SK-N-SH (cell line): ENCODE results near the gene SIGMAR1. TPM values are rescaled to one million over a fixed set of nuclear protein-coding genes. Genes with fewer than 3 reads are reported as not detected.

Experiments
- CTCF ChIA-PET: fragments of 300-600, 350-600 bp; formaldehyde crosslinking; extraction: SDS; loops from one replicate; lab custom pipeline; 2021; lab: Yijun Ruan, JAX
- POLR2A ChIA-PET: fragments of 350-600 bp; sonication (Branson Sonifier 250); formaldehyde crosslinking; extraction: SDS; loops from one replicate; lab custom pipeline; 2020; ENCODE audit warnings: antibody characterized with exemption, inconsistent platforms; lab: Yijun Ruan, JAX
- DNase-seq: peaks from one replicate; pipeline ENCODE4 v3.0.0; 2012
- H2AFZ ChIP-seq: fragments of 200-600 bp; sonication (generic); 2 replicates; pipeline ENCODE4 v1.8.1; 2016; ENCODE audit warnings: antibody characterized with exemption, mild to moderate bottlenecking, low read depth
- H3F3A ChIP-seq: fragments of 200-600 bp; sonication (generic); replicated peaks from 2 replicates; pipeline ENCODE3; 2016; ENCODE audit warnings: antibody characterized with exemption, mild to moderate bottlenecking; ENCODE audit not compliant: insufficient read depth
- H3K27ac ChIP-seq, 2 experiments: fragments of 200-500 bp in 1 of 2; fragments of 200-600 bp in 1 of 2; sonication (Bioruptor generic) in 1 of 2; sonication (generic), shearing (Covaris generic) in 1 of 2; 2 replicates each; pipeline versions ENCODE4 v1.5.1 to v1.6.1; 2014 to 2016; ENCODE audit warnings: low read depth in 2 of 2, inconsistent platforms in 1 of 2, low read length in 1 of 2, mild to moderate bottlenecking in 1 of 2, mixed read lengths in 1 of 2
- H3K27me3 ChIP-seq: fragments of 200-600 bp; sonication (generic), shearing (Covaris generic); 2 replicates; pipeline ENCODE4 v1.6.1; 2016; ENCODE audit warnings: mixed run types; ENCODE audit not compliant: insufficient read depth
- H3K36me3 ChIP-seq, 2 experiments: fragments of 200-500 bp in 1 of 2; fragments of 200-600 bp in 1 of 2; sonication (Bioruptor generic) in 1 of 2; sonication (generic) in 1 of 2; replicated peaks in 1 of 2; 2 replicates each; pipeline versions ENCODE3 to v1.5.1; 2014 to 2016; ENCODE audit warnings: low read length in 1 of 2, mild to moderate bottlenecking in 1 of 2; ENCODE audit not compliant: insufficient read depth in 2 of 2, control insufficient read depth in 1 of 2
- H3K4me1 ChIP-seq, 2 experiments: fragments of 200-500 bp in 1 of 2; fragments of 200-600 bp in 1 of 2; sonication (Bioruptor generic) in 1 of 2; sonication (generic), shearing (Covaris generic) in 1 of 2; 2 replicates each; pipeline versions ENCODE4 v1.5.1 to v1.6.1; 2014 to 2016; ENCODE audit warnings: low read depth in 1 of 2, low read length in 1 of 2, mixed run types in 1 of 2; ENCODE audit not compliant: insufficient read depth in 2 of 2, control insufficient read depth in 1 of 2
- H3K4me2 ChIP-seq: fragments of 200-600 bp; sonication (generic), shearing (Covaris generic); 2 replicates; pipeline ENCODE4 v1.6.1; 2017; ENCODE audit warnings: mixed run types
- H3K4me3 ChIP-seq, 2 experiments: fragments of 200-500 bp in 1 of 2; fragments of 200-600 bp in 1 of 2; sonication (Bioruptor generic) in 1 of 2; sonication (generic), shearing (Covaris generic) in 1 of 2; 2 replicates each; pipeline versions ENCODE4 v1.5.1 to v1.8.1; 2014 to 2016; ENCODE audit warnings: low read depth in 2 of 2, inconsistent platforms in 1 of 2, low read length in 1 of 2, mild to moderate bottlenecking in 1 of 2, mixed read lengths in 1 of 2, moderate library complexity in 1 of 2
- H3K79me2 ChIP-seq: fragments of 200-600 bp; sonication (generic); 2 replicates; pipeline ENCODE4 v1.8.1; 2017; ENCODE audit warnings: mild to moderate bottlenecking; ENCODE audit not compliant: insufficient read depth
- H3K9ac ChIP-seq: fragments of 200-600 bp; sonication (generic); 2 replicates; pipeline ENCODE4 v1.6.1; 2017; ENCODE audit warnings: mixed run types
- H3K9me2 ChIP-seq: fragments of 200-600 bp; sonication (generic); 2 replicates; pipeline ENCODE4 v1.6.1; 2017; ENCODE audit warnings: mixed run types
- H3K9me3 ChIP-seq: fragments of 200-600 bp; sonication (generic); 2 replicates; pipeline ENCODE4 v1.6.1; 2017; ENCODE audit warnings: mixed run types, mild to moderate bottlenecking, moderate library complexity
- H4K20me1 ChIP-seq: fragments of 200-600 bp; sonication (generic); 2 replicates; pipeline ENCODE4 v1.6.1; 2017; ENCODE audit warnings: mild to moderate bottlenecking, mixed run types; ENCODE audit not compliant: insufficient read depth
- CHD2 ChIP-seq: fragments of 150-350 bp; IDR thresholded peaks from 2 replicates; pipeline ENCODE4 v1.6.1; 2018; ENCODE audit warnings: low read length; ENCODE audit not compliant: partially characterized antibody
- CTCF ChIP-seq: fragments of 200-600 bp; sonication (generic); IDR thresholded peaks from 2 replicates; pipeline ENCODE4 v1.6.1; 2017; ENCODE audit warnings: antibody characterized with exemption, mild to moderate bottlenecking, moderate library complexity
- ELF1 ChIP-seq: IDR thresholded peaks from 2 replicates; pipeline ENCODE4 v1.4.0; 2012
- EZH2phosphoT487 ChIP-seq: fragments of 200-600 bp; sonication (generic); IDR thresholded peaks from 2 replicates; pipeline ENCODE4 v1.6.1; 2017; ENCODE audit warnings: low read depth, mixed run types, mild to moderate bottlenecking, antibody characterized with exemption, moderate library complexity, borderline replicate concordance
- NFIC ChIP-seq: IDR thresholded peaks from 2 replicates; pipeline ENCODE4 v1.4.0; 2012; ENCODE audit warnings: borderline replicate concordance
- NRF1 ChIP-seq: IDR thresholded peaks from 2 replicates; pipeline ENCODE4 v1.6.1; 2012; ENCODE audit warnings: low read depth, mild to moderate bottlenecking, low read length
- RAD21 ChIP-seq: IDR thresholded peaks from 2 replicates; pipeline ENCODE4 v1.6.1; 2012; ENCODE audit warnings: mild to moderate bottlenecking, low read length
- RCOR1 ChIP-seq: fragments of 150-350 bp; IDR thresholded peaks from 2 replicates; pipeline ENCODE4 v1.6.1; 2017; ENCODE audit warnings: antibody characterized with exemption, low read length
- RXRA ChIP-seq: IDR thresholded peaks from 2 replicates; pipeline ENCODE4 v1.4.0; 2012; ENCODE audit warnings: low read depth, mild to moderate bottlenecking, borderline replicate concordance
- SIN3A ChIP-seq: IDR thresholded peaks from 2 replicates; pipeline ENCODE4 v1.6.1; 2012; ENCODE audit warnings: low read depth, mild to moderate bottlenecking, low read length, moderate library complexity, borderline replicate concordance
- SMC3 ChIP-seq: IDR thresholded peaks from 2 replicates; pipeline ENCODE4 v1.6.1; 2012; ENCODE audit warnings: low read depth, low read length, improper control_type of control experiment
- TAF1 ChIP-seq: IDR thresholded peaks from 2 replicates; pipeline ENCODE4 v1.6.1; 2012; ENCODE audit warnings: low read depth, mild to moderate bottlenecking, low read length, moderate library complexity, borderline replicate concordance
- TCF12 ChIP-seq: IDR thresholded peaks from 2 replicates; pipeline ENCODE4 v1.4.0; 2012
- YY1 ChIP-seq: IDR thresholded peaks from 2 replicates; pipeline ENCODE4 v1.4.0; 2012; ENCODE audit warnings: low read depth, mild to moderate bottlenecking
- WGBS: methylation state at CpG from one replicate; pipeline ENCODE4 v1.1.6; 2017; ENCODE audit warnings: low lambda C conversion rate; 5-methylcytosine and 5-hydroxymethylcytosine counted together
- polyA plus RNA-seq, 3 experiments: library from polyadenylated mRNA; depleted of rRNA; stranded (reverse); fragments of >200 nt; gene quantifications; 2 replicates each; pipeline ENCODE4 v1.2.3, GENCODE V29; 2012

SIGMAR1 gene
- polyA plus RNA-seq, 1 of the 3 experiments (the other 2 are of a cell fraction): 79.0 TPM

GRCh38 chr9:34591248-34591916, 46.2 kb downstream of the SIGMAR1 start:
- Histone ChIP-seq H3F3A (no peaks in the 10 kb centered on the region), H4K20me1 (0 out of 2 replicates have a peak, but pooled peaks cover 4% of the 10 kb centered on the region), H3K9me2 (no peaks in the 10 kb centered on the region), H3K4me2 (no peak overlapping the region), H3K9ac (no peak overlapping the region), H3K27me3 (peaks cover 43% of the 10 kb centered on the region), H3K9me3 (no peaks in the 10 kb centered on the region), H3K4me3 (peak overlapping the region in 1 of 2 experiments; percentile 46; a peak in 1 of 4 replicates), H2AFZ (no peak overlapping the region), H3K27ac (no peak overlapping the region), H3K36me3 (no peaks in the 10 kb centered on the region), H3K4me1 (peaks cover 0 to 29% of the 10 kb centered on the region in 2 experiments; a peak in 1 of 4 replicates), H3K79me2 (no peaks in the 10 kb centered on the region)
- peak; percentile 95 for DNase-seq
- ChIA-PET CTCF (interaction anchor here (0.6 to 9.8 kb wide), 78 partner anchors 9 to 362 kb away, joined by 3 to 507 read pairs (median 6); partner anchors contain the start of genes DCTN3, ENHO, MYORG and RPP25L), POLR2A (interaction anchor here (1.6 kb wide), 1 partner anchor 36 kb away, joined by 4 read pairs; no protein-coding TSS in a partner anchor)
- TF ChIP-seq RAD21: peak; percentile 95
- TF ChIP-seq TAF1: no peak
- peak; percentile 75 for TF ChIP-seq CTCF
- no peak for TF ChIP-seq NFIC
- no peak for TF ChIP-seq NRF1
- TF ChIP-seq YY1: no peak
- peak; percentile 41 for TF ChIP-seq CHD2
- TF ChIP-seq SMC3: peak; percentile 99
- no peak for TF ChIP-seq RXRA
- 57% methylated on average over 26 of the region's 60 CpGs for WGBS

- Histone ChIP-seq H3K9me3 (no peaks in the 10 kb centered on the region), H3K36me3 (no peaks in the 10 kb centered on the region), H3K4me1 (peaks cover 0 to 37% of the 10 kb centered on the region in 2 experiments; a peak in 1 of 4 replicates), H3K9ac (no peak overlapping the region), H3K27me3 (peaks cover 50% of the 10 kb centered on the region), H3K4me2 (no peak overlapping the region), H4K20me1 (0 out of 2 replicates have a peak, but pooled peaks cover 4% of the 10 kb centered on the region), H2AFZ (no peak overlapping the region), H3F3A (no peaks in the 10 kb centered on the region), H3K27ac (no peak overlapping the region; a peak in 1 of 4 replicates), H3K4me3 (no peak overlapping the region), H3K9me2 (no peaks in the 10 kb centered on the region), H3K79me2 (no peaks in the 10 kb centered on the region)
- POLR2A ChIA-PET: no interaction called here
- CTCF ChIA-PET: interaction anchor here (0.6 to 9.8 kb wide), 39 partner anchors 10 to 314 kb away, joined by 3 to 507 read pairs (median 12); partner anchors contain the start of genes DCTN3 and ENHO
- WGBS: 83% methylated on average over 31 of the region's 40 CpGs
- TF ChIP-seq TAF1 (no peak), TCF12 (no peak), ELF1 (no peak), CTCF (no peak), SMC3 (no peak), RCOR1 (no peak), EZH2phosphoT487 (no peak), SIN3A (no peak)
- no peak for DNase-seq
These were observed 47.0 kb downstream of the SIGMAR1 start for GRCh38 chr9:34590381-34591247.
